Measurements from ENCODE around the gene HDAC10. TPM values are rescaled to one million over a fixed set of nuclear protein-coding genes. Genes with fewer than 3 reads are reported as not detected.
"Not testable (repeated sequence)": the region's sequence is repeated elsewhere in the genome, so short reads cannot be mapped to it uniquely, and the experiment has no call there.

The HDAC10 gene
- total RNA-seq, 4 donors from 2014 or later: 66.8 to 618 (median 142) TPM

GRCh38 chr22:50208430-50208938 is 42.6 kb downstream of the HDAC10 start:
- Histone ChIP-seq H3K9me3 (no peaks in the 10 kb centered on the region), H3K36me3 (peaks cover 0 to 19% (median 2%) of the 10 kb centered on the region in 4 donors), H3K27me3 (no peaks in the 10 kb centered on the region), H3K4me3 (no peak overlapping the region), H3K27ac (no peak overlapping the region), H3K4me1 (peaks cover 0 to 7% (median 1%) of the 10 kb centered on the region in 4 donors)
- 86 to 90% methylated on average over 3 to 22 of the region's 22 CpGs for WGBS, 2 donors (ENCODE audit: low coverage in 1 of 2)
- in situ Hi-C loops (cut with MboI; ENCODE audit: low pct_ligation_motif_present in 1 of 4, low pct_unique_long_range_greater_than_20kb in 1 of 4, low sequenced_read_pairs in 3 of 4) (loop anchor here in 1 of 4 donors (10.0 kb wide), 1 partner anchor 64 kb away; no protein-coding TSS in a partner anchor), intact Hi-C loops (cut with DNase I; ENCODE audit: low total_unique reads) (no loop called here)
- no peak for TF ChIP-seq POLR2AphosphoS5 (IDR thresholded peaks at IDR 0.05)
- DNase-seq: no peak

DNA sequence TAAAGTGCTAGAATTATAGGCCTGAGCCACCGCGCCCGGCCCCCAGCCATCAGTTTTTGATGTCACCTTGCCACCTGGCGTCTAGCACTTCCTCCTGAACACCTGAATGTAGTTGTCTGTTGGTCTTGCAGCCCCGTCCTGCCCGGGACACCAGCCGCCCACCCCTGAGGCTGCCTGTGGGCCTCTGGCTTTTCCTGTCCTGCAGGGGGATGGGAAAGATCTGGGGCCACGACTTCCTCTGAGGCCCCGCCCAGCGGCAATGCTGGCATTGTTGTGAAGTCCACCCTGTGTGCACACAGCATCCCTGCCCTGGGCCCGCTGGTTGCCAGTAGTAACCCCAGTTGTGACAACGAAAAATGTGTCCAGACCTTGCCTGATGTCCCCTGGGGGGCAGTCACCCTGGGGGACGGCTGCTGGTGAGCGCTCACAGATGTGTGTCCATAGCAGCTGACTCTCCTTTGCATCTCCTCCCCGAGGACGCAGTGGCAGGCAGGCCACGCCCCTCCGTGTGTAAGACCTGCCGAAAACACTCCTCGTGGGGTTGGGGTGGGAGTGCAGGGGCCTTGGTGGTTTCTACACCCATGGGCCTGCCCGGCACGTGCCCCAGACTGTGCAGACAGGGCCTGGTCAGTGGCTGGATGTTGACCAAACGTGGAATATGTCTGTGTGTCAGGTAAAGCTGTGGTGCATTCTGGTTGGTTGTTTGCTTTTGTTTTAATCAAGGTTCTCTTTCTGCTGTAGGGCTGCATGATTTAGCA is 43.5 kb downstream of the HDAC10 start:
- Histone ChIP-seq H3K36me3 (peaks cover 0 to 15% (median 2%) of the 10 kb centered on the region in 4 donors), H3K4me3 (no peak overlapping the region), H3K4me1 (peaks cover 0 to 7% (median 2%) of the 10 kb centered on the region in 4 donors), H3K27ac (no peak overlapping the region), H3K9me3 (no peaks in the 10 kb centered on the region), H3K27me3 (no peaks in the 10 kb centered on the region)
- 72% methylated on average over 22 of the region's 23 CpGs; no CpG with 5 or more reads in 1 of the 2 donors for WGBS, 2 donors (ENCODE audit: low coverage in 1 of 2)
- peak; percentile 8 for DNase-seq
- in situ Hi-C loops (cut with MboI; ENCODE audit: low pct_ligation_motif_present in 1 of 4, low pct_unique_long_range_greater_than_20kb in 1 of 4, low sequenced_read_pairs in 3 of 4): loop anchor here in 1 of 4 donors (10.0 kb wide), 1 partner anchor 63 kb away; no protein-coding TSS in a partner anchor
- no peak for TF ChIP-seq POLR2AphosphoS5 (IDR thresholded peaks at IDR 0.05)
- TF ChIP-seq EP300 (IDR thresholded peaks at IDR 0.05; ENCODE audit: low read depth): no peak
- TF ChIP-seq POLR2A (IDR thresholded peaks at IDR 0.05): no peak
- no peak for TF ChIP-seq CTCF (IDR thresholded peaks at IDR 0.05)
- intact Hi-C loops (cut with DNase I; ENCODE audit: low total_unique reads): no loop called here

DNA sequence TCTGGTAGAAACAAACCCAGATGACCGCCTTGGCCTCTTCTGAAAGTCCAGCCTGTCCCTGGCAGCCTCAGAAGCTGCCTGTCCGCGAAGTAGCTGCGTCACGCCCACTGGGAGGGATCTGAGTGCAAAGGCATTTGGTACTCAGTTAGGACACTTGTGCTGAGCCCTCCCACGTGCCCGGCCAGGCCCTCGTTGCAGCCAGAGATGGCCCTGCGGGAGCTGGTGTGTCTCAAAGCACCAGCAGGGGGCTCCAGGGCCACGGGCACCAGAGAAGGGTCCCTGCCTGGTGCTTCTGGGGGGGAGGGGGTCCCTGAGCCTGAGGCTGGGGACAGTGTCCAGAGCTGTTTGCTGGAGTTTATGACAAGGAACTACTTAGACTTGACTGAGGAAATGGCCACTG is 44.5 kb downstream of the HDAC10 start:
- H3K27ac ChIP-seq: no peak overlapping the region
- peak; percentile 29 for DNase-seq
- TF ChIP-seq EP300 (IDR thresholded peaks at IDR 0.05; ENCODE audit: low read depth) (no peak), CTCF (IDR thresholded peaks at IDR 0.05) (peak; percentile 16 to 28 (median 18)), POLR2A (IDR thresholded peaks at IDR 0.05) (no peak)
- H3K27me3 ChIP-seq: no peaks in the 10 kb centered on the region
- peaks cover 0 to 11% (median 2%) of the 10 kb centered on the region in 4 donors for H3K36me3 ChIP-seq
- WGBS, 2 donors (ENCODE audit: low coverage in 1 of 2): 54% methylated on average over 10 of the region's 10 CpGs; no CpG with 5 or more reads in 1 of the 2 donors
- in situ Hi-C loops (cut with MboI; ENCODE audit: low pct_ligation_motif_present in 1 of 4, low pct_unique_long_range_greater_than_20kb in 1 of 4, low sequenced_read_pairs in 3 of 4) (loop anchor here in 1 of 4 donors (10.0 kb wide), 1 partner anchor 62 kb away; no protein-coding TSS in a partner anchor), intact Hi-C loops (cut with DNase I; ENCODE audit: low total_unique reads) (no loop called here)
- no peaks in the 10 kb centered on the region for H3K9me3 ChIP-seq
- H3K4me1 ChIP-seq: peaks cover 8 to 15% (median 11%) of the 10 kb centered on the region in 4 donors
- no peak overlapping the region for H3K4me3 ChIP-seq

DNA sequence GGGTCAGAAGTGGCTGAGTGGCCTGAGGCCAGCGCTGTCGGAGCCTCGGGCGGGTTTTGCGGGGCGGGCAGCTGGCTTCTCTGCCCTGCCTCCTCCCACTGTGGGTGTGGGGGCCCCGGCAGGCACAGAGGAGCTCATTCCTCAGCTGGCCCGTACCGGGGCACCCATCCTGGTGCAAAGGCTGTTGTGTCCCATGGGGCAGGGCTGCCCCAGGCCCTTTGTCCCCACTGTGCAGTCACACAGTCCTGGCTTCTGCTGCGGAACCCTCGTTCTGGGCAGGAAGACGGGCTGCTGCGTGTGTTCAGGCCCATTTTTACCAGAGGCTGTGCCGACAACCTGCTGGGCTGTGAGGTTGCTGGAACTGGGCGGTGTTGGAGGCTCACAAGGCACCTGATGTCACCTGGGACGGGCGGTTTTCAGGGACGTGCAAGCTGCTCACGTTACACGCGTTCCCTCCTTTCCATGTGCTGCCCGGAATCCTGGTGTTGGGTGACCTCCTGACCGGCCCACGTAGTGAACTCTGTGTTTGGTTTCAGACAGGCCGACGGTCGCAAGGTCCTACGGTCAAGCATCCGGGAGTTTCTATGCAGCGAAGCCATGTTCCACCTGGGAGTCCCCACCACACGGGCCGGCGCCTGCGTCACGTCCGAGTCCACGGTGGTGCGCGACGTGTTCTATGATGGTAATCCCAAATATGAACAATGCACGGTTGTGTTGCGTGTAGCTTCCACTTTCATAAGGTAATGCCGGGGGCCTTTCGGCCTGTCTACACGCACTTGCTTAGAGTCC is 45.1 kb downstream of the HDAC10 start:
- Histone ChIP-seq H3K27me3 (no peaks in the 10 kb centered on the region), H3K4me3 (no peak overlapping the region), H3K36me3 (peaks cover 0 to 8% (median 2%) of the 10 kb centered on the region in 4 donors), H3K9me3 (no peaks in the 10 kb centered on the region), H3K27ac (no peak overlapping the region), H3K4me1 (peaks cover 9 to 18% (median 12%) of the 10 kb centered on the region in 4 donors)
- intact Hi-C loops (cut with DNase I; ENCODE audit: low total_unique reads) (no loop called here), in situ Hi-C loops (cut with MboI; ENCODE audit: low pct_ligation_motif_present in 1 of 4, low pct_unique_long_range_greater_than_20kb in 1 of 4, low sequenced_read_pairs in 3 of 4) (loop anchor here in 1 of 4 donors (10.0 kb wide), 1 partner anchor 61 kb away; no protein-coding TSS in a partner anchor)
- WGBS, 2 donors (ENCODE audit: low coverage in 1 of 2): 80 to 95% methylated on average over 3 to 45 of the region's 45 CpGs
- TF ChIP-seq POLR2AphosphoS5 (IDR thresholded peaks at IDR 0.05) (no peak), CTCF (IDR thresholded peaks at IDR 0.05) (no peak), EP300 (IDR thresholded peaks at IDR 0.05; ENCODE audit: low read depth) (no peak), POLR2A (IDR thresholded peaks at IDR 0.05) (no peak)
- no peak for DNase-seq

DNA sequence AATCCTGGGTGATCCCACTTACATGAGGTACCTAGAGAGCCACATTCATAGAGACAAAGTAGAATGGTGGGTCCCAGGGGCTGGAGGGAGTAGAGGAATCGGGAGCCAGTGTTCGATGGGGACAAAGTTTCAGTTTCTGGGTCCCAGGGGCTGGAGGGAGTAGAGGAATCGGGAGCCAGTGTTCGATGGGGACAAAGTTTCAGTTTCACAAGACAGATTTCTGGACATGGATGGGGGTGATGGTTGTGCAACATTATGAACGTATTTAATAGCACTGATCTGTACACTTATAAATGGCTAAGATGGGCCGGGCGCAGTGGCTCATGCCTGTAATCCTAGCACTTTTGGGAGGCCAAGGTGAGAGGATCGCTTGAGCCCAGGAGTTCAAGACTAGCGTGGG is 46.1 kb downstream of the HDAC10 start:
- in situ Hi-C loops (cut with MboI; ENCODE audit: low pct_ligation_motif_present in 1 of 4, low pct_unique_long_range_greater_than_20kb in 1 of 4, low sequenced_read_pairs in 3 of 4): loop anchor here in 1 of 4 donors (10.0 kb wide), 1 partner anchor 60 kb away; no protein-coding TSS in a partner anchor
- WGBS, 2 donors (ENCODE audit: low coverage in 1 of 2): 86 to 97% methylated on average over 7 to 9 of the region's 9 CpGs
- DNase-seq; H3K27me3 ChIP-seq; H3K9me3 ChIP-seq; H3K36me3 ChIP-seq; H3K27ac ChIP-seq; H3K4me3 ChIP-seq; intact Hi-C loops (cut with DNase I; ENCODE audit: low total_unique reads): not testable (repeated sequence)
- peaks cover 12 to 22% (median 14%) of the 10 kb centered on the region in 4 donors for H3K4me1 ChIP-seq
